ENCODE data around the gene TBC1D9. TPM values are rescaled to one million over a fixed set of nuclear protein-coding genes. Genes with fewer than 3 reads are reported as not detected.

Gene TBC1D9
- total RNA-seq (1 to 10 TPM; 2.1 to 5.4 (median 4.2) TPM), polyA plus RNA-seq (1 to 10 TPM; 1.6 to 1.7 (median 1.6) TPM)
- long read RNA-seq, donor 1, full-length matches to known transcripts = 1 of 2 reads
- long read RNA-seq, donor 1, partial matches to known transcripts = 0 of 2 reads
- long read RNA-seq, donor 1, other reads (novel, unspliced or antisense) = 1 of 2 reads
- long read RNA-seq, donor 2, full-length matches to known transcripts = 1 of 1 reads
- long read RNA-seq, donor 2, partial matches to known transcripts = 0 of 1 reads
- long read RNA-seq, donor 2, other reads (novel, unspliced or antisense) = 0 of 1 reads

- ATAC-seq (peak; percentile 69 to 87 (median 77)), DNase-seq (peak; percentile 69 to 76)
- H3K9me3 ChIP-seq = no peaks in the 10 kb centered on the region
- peaks cover 3% of the 10 kb centered on the region for H3K4me1 ChIP-seq
- intact Hi-C loops (cut with DNase I) = no loop called here
- peaks cover 0 to 32% (median 0%) of the 10 kb centered on the region in 3 donors for H3K27me3 ChIP-seq (ENCODE audit: insufficient read depth in 3 of 3, low read length in 2 of 3)
- H3K27ac ChIP-seq = peak within 1 kb of the TSS; percentile 86
- no peaks in the 10 kb centered on the region for H3K36me3 ChIP-seq (ENCODE audit: insufficient read depth in 1 of 2, low read depth in 1 of 2)
- H3K4me3 ChIP-seq = peak within 1 kb of the TSS; percentile 87
- 0 to 1% (median 0%) methylated on average over 59 to 73 of the region's 73 CpGs for WGBS, 3 donors
- TF ChIP-seq CTCF (IDR thresholded peaks at IDR 0.05) = no peak
Observed at GRCh38 chr4:140756319-140757231, at the start of gene TBC1D9. TBC1D9 (minus strand) TSS chr4:140756385; CDS start chr4:140756045, 340 bp downstream.

GRCh38 chr4:140805293-140805692, 49.1 kb upstream of the TBC1D9 start:
- Histone ChIP-seq H3K36me3 (ENCODE audit: insufficient read depth in 1 of 2, low read depth in 1 of 2) (no peaks in the 10 kb centered on the region), H3K4me3 (no peak overlapping the region), H3K4me1 (no peaks in the 10 kb centered on the region), H3K9me3 (no peaks in the 10 kb centered on the region), H3K27me3 (ENCODE audit: insufficient read depth in 3 of 3, low read length in 2 of 3) (no peaks in the 10 kb centered on the region), H3K27ac (no peak overlapping the region)
- no peak for ATAC-seq
- no peak for TF ChIP-seq CTCF (IDR thresholded peaks at IDR 0.05)
- DNase-seq = no peak
- intact Hi-C loops (cut with DNase I) = no loop called here

GRCh38 chr4:140802591-140802990, 46.4 kb upstream of the TBC1D9 start:
- no peaks in the 10 kb centered on the region for H3K4me1 ChIP-seq
- no peaks in the 10 kb centered on the region for H3K9me3 ChIP-seq
- no peaks in the 10 kb centered on the region for H3K36me3 ChIP-seq (ENCODE audit: insufficient read depth in 1 of 2, low read depth in 1 of 2)
- H3K4me3 ChIP-seq = no peak overlapping the region
- intact Hi-C loops (cut with DNase I) = no loop called here
- DNase-seq = no peak
- no peaks in the 10 kb centered on the region for H3K27me3 ChIP-seq (ENCODE audit: insufficient read depth in 3 of 3, low read length in 2 of 3)
- WGBS, 3 donors = 90 to 92% (median 90%) methylated on average over 5 of the region's 5 CpGs
- no peak for ATAC-seq
- H3K27ac ChIP-seq = no peak overlapping the region
- no peak for TF ChIP-seq CTCF (IDR thresholded peaks at IDR 0.05)

- no peak for TF ChIP-seq CTCF (IDR thresholded peaks at IDR 0.05)
- Histone ChIP-seq H3K27me3 (ENCODE audit: insufficient read depth in 3 of 3, low read length in 2 of 3) (no peaks in the 10 kb centered on the region), H3K4me1 (no peaks in the 10 kb centered on the region), H3K27ac (no peak overlapping the region), H3K36me3 (ENCODE audit: insufficient read depth in 1 of 2, low read depth in 1 of 2) (no peaks in the 10 kb centered on the region), H3K4me3 (no peak overlapping the region), H3K9me3 (no peaks in the 10 kb centered on the region)
- intact Hi-C loops (cut with DNase I) = no loop called here
- DNase-seq = no peak
- WGBS, 3 donors = 27 to 44% (median 28%) methylated on average over 5 of the region's 5 CpGs
- ATAC-seq = no peak
Observed at GRCh38 chr4:140800666-140801065, 44.5 kb upstream of the TBC1D9 start.

Data from psoas muscle (tissue), 8 donors.